ENCODE results near the gene TEDDM1. TPM values are rescaled to one million over a fixed set of nuclear protein-coding genes. Genes with fewer than 3 reads are reported as not detected.
"Not testable (repeated sequence)": the region's sequence is repeated elsewhere in the genome, so short reads cannot be mapped to it uniquely, and the experiment has no call there.

TEDDM1 gene
- total RNA-seq = not detected in 2 replicates

GRCh38 chr1:182400567-182400966, at the start of gene TEDDM1:
Gene TEDDM1, minus strand, starts transcription at chr1:182400667. Its CDS starts 182 bp downstream, at chr1:182400485.
- ATAC-seq (ENCODE audit: low read depth) = no peak
- peaks cover 8% of the 10 kb centered on the region for H3K27me3 Mint-ChIP-seq
- DNase-seq = no peak
- intact Hi-C loops (cut with micrococcal nuclease) = no loop called here
- H3K9me3 Mint-ChIP-seq = no peaks in the 10 kb centered on the region
- ChIA-PET CTCF (interaction anchor here (1.1 to 8.4 kb wide), 2 partner anchors 258 to 320 kb away, joined by 3 to 284 read pairs; no protein-coding TSS in a partner anchor), POLR2A (no interaction called here)
- no peaks in the 10 kb centered on the region for H3K36me3 Mint-ChIP-seq (ENCODE audit: low read depth)
- no peak within 1 kb of the TSS for H3K27ac Mint-ChIP-seq
- peaks cover 4% of the 10 kb centered on the region for H3K4me1 Mint-ChIP-seq
- H3K4me3 Mint-ChIP-seq = no peak within 1 kb of the TSS
- no peak for TF ChIP-seq CTCF (IDR thresholded peaks at IDR 0.05)

GRCh38 chr1:182450087-182450486, 49.6 kb upstream of the TEDDM1 start, which contains the start of gene RGSL1:
Gene RGSL1, plus strand, starts transcription at chr1:182450146. Its CDS starts 20 bp downstream, at chr1:182450166.
- Mint-ChIP-seq H3K4me3 (no peak within 1 kb of the TSS), H3K9me3 (no peaks in the 10 kb centered on the region), H3K4me1 (peaks cover 4% of the 10 kb centered on the region), H3K36me3 (ENCODE audit: low read depth) (no peaks in the 10 kb centered on the region), H3K27ac (no peak within 1 kb of the TSS), H3K27me3 (no peaks in the 10 kb centered on the region)
- POLR2A ChIA-PET = no interaction called here
- intact Hi-C loops (cut with micrococcal nuclease) = no loop called here
- no peak for TF ChIP-seq CTCF (IDR thresholded peaks at IDR 0.05)
- no peak for ATAC-seq (ENCODE audit: low read depth)
- CTCF ChIA-PET = no interaction called here
- no peak for DNase-seq

- ATAC-seq (ENCODE audit: low read depth) = no peak
- H3K36me3 Mint-ChIP-seq (ENCODE audit: low read depth) = no peaks in the 10 kb centered on the region
- no peak for TF ChIP-seq CTCF (IDR thresholded peaks at IDR 0.05)
- no peak overlapping the region for H3K4me3 Mint-ChIP-seq
- no peaks in the 10 kb centered on the region for H3K9me3 Mint-ChIP-seq
- no peak overlapping the region for H3K27ac Mint-ChIP-seq
- intact Hi-C loops (cut with micrococcal nuclease) = loop anchor here (2.0 kb wide), 1 partner anchor 393 kb away; no protein-coding TSS in a partner anchor
- peaks cover 4% of the 10 kb centered on the region for H3K4me1 Mint-ChIP-seq
- no peaks in the 10 kb centered on the region for H3K27me3 Mint-ChIP-seq
- no peak for DNase-seq
- ChIA-PET POLR2A (no interaction called here), CTCF (interaction anchor here (1.4 to 1.7 kb wide), 3 partner anchors 148 to 335 kb away, joined by 5 to 8 read pairs (median 6); no protein-coding TSS in a partner anchor)
These were observed 47.2 kb upstream of the TEDDM1 start for GRCh38 chr1:182447660-182448059.

- H3K4me3 Mint-ChIP-seq; H3K4me1 Mint-ChIP-seq; H3K27me3 Mint-ChIP-seq; DNase-seq; H3K36me3 Mint-ChIP-seq (ENCODE audit: low read depth); H3K9me3 Mint-ChIP-seq; H3K27ac Mint-ChIP-seq; POLR2A ChIA-PET; ATAC-seq (ENCODE audit: low read depth): not testable (repeated sequence)
- CTCF ChIA-PET = interaction anchor here (1.4 to 1.7 kb wide), 3 partner anchors 148 to 335 kb away, joined by 5 to 8 read pairs (median 6); no protein-coding TSS in a partner anchor
- intact Hi-C loops (cut with micrococcal nuclease) = loop anchor here (2.0 kb wide), 1 partner anchor 394 kb away; no protein-coding TSS in a partner anchor
These were observed 46.7 kb upstream of the TEDDM1 start for GRCh38 chr1:182447124-182447523.

- POLR2A ChIA-PET = no interaction called here
- intact Hi-C loops (cut with micrococcal nuclease) = loop anchor here (1.0 to 2.0 kb wide), 5 partner anchors 38 to 395 kb away; no protein-coding TSS in a partner anchor
- peak; percentile 58 for TF ChIP-seq CTCF (IDR thresholded peaks at IDR 0.05)
- CTCF ChIA-PET = no interaction called here
- H3K27ac Mint-ChIP-seq = no peak overlapping the region
- no peak overlapping the region for H3K4me3 Mint-ChIP-seq
- no peaks in the 10 kb centered on the region for H3K27me3 Mint-ChIP-seq
- DNase-seq (no peak), ATAC-seq (ENCODE audit: low read depth) (peak; percentile 81)
- no peaks in the 10 kb centered on the region for H3K9me3 Mint-ChIP-seq
- H3K36me3 Mint-ChIP-seq (ENCODE audit: low read depth) = no peaks in the 10 kb centered on the region
- peaks cover 4% of the 10 kb centered on the region for H3K4me1 Mint-ChIP-seq
These were observed 45.7 kb upstream of the TEDDM1 start for GRCh38 chr1:182446033-182446669.

Measured in activated B cell treated with CpG ODN at 0.5 μM for 24 hours (primary cell).